ENCODE measurements around the gene FOXP1. TPM values are rescaled to one million over a fixed set of nuclear protein-coding genes. Genes with fewer than 3 reads are reported as not detected.
"Not testable (repeated sequence)": the region's sequence is repeated elsewhere in the genome, so short reads cannot be mapped to it uniquely, and the experiment has no call there.

FOXP1 gene
- total RNA-seq, 1 donor from 2014 or later, result 110 TPM

DNA sequence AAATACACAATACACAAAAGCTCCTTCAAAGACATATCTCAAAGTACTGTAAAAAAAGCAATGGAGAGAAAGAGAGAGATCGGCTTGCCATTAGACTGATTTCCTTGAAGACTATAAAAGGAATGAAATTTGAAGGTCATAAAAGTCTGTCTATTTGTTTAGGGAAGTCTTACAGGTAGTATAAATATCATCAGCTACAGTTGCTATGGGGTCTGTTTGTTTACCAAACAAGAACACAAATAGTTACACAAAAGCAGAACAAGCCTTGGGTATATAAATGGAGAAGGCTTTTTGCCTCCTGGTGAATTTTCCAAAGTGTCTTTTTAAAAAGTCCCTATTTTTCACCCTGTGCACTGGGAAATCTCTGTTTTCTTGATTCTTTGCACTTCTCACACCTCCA is 552.3 kb downstream of the FOXP1 start:
- H3K27ac Mint-ChIP-seq, result peak overlapping the region; percentile 45
- H3K36me3 Mint-ChIP-seq (ENCODE audit: low read depth), result peaks cover 66% of the 10 kb centered on the region
- H3K4me3 Mint-ChIP-seq, result no peak overlapping the region
- no peaks in the 10 kb centered on the region for H3K9me3 Mint-ChIP-seq
- H3K4me1 Mint-ChIP-seq, result peaks cover 39% of the 10 kb centered on the region
- H3K27me3 Mint-ChIP-seq, result no peaks in the 10 kb centered on the region
- DNase-seq, result no peak
- intact Hi-C loops (cut with micrococcal nuclease), result no loop called here

DNA sequence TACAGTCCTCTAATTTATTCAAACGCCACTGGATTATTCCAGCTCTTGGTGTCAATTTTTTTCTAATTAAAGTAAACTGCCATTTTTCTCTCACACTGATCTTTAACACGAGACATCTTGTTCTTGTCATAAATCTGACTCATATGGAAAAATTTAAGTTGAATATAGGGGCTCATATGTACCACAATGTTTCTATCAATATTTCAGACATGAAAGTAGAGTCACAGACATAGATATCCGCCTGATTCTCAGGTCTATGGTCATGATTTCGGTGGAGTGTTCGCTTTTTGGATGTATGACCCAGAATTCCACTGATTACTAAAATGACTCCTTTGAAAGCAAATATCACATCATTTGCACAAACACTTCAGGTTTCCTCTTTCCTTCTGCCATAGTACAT is 552.8 kb downstream of the FOXP1 start:
- Mint-ChIP-seq H3K4me3 (no peak overlapping the region), H3K9me3 (no peaks in the 10 kb centered on the region), H3K27ac (peak overlapping the region; percentile 45), H3K4me1 (peaks cover 40% of the 10 kb centered on the region), H3K36me3 (ENCODE audit: low read depth) (peaks cover 67% of the 10 kb centered on the region), H3K27me3 (no peaks in the 10 kb centered on the region)
- intact Hi-C loops (cut with micrococcal nuclease), result no loop called here
- DNase-seq, result no peak

DNA sequence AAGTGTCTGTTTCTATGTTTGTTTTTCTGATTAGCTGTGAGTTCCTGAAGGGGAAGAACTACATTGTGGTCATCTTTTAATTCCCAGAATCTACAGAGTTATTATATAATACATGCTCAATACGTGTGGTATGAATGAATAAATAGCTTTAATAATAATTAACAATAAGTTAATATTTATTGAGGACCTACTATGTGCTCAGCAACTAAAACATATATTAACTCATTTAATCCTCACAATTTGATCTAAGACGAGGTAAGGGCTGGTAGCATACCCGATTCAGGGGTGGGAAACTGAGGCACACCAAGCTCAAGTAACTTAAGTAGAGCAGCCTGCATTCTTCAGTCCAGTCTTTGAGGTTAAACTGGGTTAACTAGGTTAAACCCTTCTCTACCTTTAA is 553.8 kb downstream of the FOXP1 start:
- H3K9me3 Mint-ChIP-seq, result no peaks in the 10 kb centered on the region
- no peak for DNase-seq
- no peaks in the 10 kb centered on the region for H3K27me3 Mint-ChIP-seq
- intact Hi-C loops (cut with micrococcal nuclease), result no loop called here
- no peak overlapping the region for H3K27ac Mint-ChIP-seq
- peaks cover 44% of the 10 kb centered on the region for H3K4me1 Mint-ChIP-seq
- H3K4me3 Mint-ChIP-seq, result no peak overlapping the region
- H3K36me3 Mint-ChIP-seq (ENCODE audit: low read depth), result peaks cover 62% of the 10 kb centered on the region

DNA sequence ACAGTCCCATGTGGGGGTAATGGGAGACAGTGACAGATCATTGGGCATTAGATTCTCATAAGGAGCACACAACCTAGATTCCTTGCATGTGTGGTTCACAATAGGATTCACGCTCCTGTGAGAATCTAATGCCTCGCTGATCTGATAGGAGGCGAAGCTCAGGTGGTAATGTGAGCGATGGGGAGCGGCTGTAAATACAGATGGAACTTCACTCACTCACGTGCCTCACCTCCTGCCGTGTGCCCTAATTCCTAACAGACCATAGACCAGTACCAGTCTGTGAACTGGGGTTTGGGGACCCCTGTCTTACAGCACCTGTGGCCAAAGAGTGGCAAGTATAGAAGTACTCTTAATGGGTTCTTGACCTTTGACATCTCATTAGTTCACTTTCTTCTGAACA is 554.7 kb downstream of the FOXP1 start:
- intact Hi-C loops (cut with micrococcal nuclease), result no loop called here
- Mint-ChIP-seq H3K27me3 (no peaks in the 10 kb centered on the region), H3K4me1 (peaks cover 47% of the 10 kb centered on the region), H3K4me3 (no peak overlapping the region), H3K27ac (no peak overlapping the region), H3K36me3 (ENCODE audit: low read depth) (peaks cover 61% of the 10 kb centered on the region), H3K9me3 (no peaks in the 10 kb centered on the region)
- no peak for DNase-seq

DNA sequence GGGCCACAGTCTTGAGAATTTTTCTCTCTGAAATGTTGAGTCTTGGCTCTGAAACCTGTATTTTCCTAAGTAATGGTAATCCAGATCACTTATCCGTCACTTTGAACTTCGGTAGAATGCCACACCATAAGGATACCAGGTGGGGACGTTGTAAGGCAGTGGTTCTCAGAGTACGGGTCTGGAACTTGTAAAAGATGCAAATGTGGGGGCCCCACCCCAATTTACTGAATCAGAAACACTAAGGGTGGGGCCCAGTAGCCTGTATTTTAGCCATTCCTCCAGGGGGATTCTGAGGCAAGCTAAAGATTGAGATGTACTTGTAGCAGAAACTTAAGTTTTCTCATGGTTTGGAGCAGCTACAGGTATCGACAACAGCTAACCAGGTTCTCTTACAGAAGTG is 555.3 kb downstream of the FOXP1 start:
- Mint-ChIP-seq H3K9me3 (no peaks in the 10 kb centered on the region), H3K4me1 (peaks cover 45% of the 10 kb centered on the region), H3K36me3 (ENCODE audit: low read depth) (peaks cover 61% of the 10 kb centered on the region), H3K27me3 (no peaks in the 10 kb centered on the region), H3K4me3 (no peak overlapping the region), H3K27ac (no peak overlapping the region)
- intact Hi-C loops (cut with micrococcal nuclease), result no loop called here
- DNase-seq, result no peak

DNA sequence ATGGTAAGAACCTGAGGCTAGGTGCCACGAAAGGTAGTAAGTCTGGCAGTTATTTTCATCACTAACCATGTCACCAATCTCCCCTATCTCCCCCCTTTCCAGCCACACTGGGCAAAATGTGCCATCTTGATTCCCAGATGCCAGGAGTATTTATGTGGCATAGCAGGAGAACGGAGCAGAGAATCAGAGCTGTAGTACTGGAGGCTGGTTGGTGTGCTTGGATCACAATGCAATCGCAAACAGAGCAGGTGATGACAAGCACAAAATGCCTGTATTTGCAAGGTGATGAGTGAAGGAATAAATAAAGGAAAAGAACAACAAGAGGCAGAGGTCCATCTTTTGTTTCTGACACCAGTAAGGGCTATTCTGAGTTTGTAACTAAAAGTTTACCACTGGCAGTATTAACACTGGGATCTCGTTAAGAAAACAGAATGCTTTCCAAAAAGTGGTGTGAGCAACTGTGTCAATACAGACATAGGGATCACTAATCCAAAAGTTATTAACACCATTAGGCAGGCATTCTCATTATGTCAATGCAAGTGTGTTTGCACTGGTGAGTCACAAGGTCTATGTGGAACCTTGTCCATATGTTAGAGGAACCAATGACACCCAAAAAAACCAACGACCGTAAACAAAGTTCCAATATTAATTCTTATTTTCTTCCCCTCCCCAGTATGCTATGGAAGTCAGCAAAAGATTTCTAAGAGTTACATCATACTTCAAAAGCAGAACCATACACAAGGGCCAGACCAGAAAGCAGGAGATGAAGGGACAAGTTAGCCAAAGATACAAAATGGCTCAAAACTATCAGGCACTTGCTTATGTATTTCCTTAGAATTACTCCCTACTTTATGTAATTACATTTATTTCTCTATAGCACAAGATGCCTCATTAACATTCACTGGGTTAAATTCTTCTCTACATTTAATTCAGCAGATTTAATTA is 556.6 kb downstream of the FOXP1 start:
- H3K36me3 Mint-ChIP-seq (ENCODE audit: low read depth), result peaks cover 57% of the 10 kb centered on the region
- H3K4me3 Mint-ChIP-seq, result no peak overlapping the region
- intact Hi-C loops (cut with micrococcal nuclease), result loop anchor here (2.0 kb wide), 1 partner anchor 20 kb away; no protein-coding TSS in a partner anchor
- no peaks in the 10 kb centered on the region for H3K27me3 Mint-ChIP-seq
- peak overlapping the region; percentile 56 for H3K27ac Mint-ChIP-seq
- no peak for DNase-seq
- H3K9me3 Mint-ChIP-seq, result no peaks in the 10 kb centered on the region
- H3K4me1 Mint-ChIP-seq, result peaks cover 42% of the 10 kb centered on the region

DNA sequence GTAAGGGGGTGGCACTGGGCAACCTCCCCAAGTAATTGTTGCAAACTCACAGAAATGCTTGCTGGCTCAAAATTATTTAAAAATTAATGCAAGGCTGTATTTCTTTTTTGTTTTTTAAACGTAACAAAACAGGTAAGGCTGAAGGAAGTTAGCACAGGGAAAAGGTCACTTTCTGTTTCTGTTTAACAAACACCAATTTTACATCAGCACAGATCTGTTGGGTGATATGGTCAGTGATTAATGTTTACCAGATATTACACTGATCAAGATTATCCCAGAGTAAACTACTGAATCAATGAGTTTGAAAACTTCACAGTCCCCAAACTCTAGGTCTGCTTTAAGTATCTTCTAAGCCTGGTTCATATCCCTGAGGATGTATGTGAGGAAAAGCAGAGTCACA is 558.0 kb downstream of the FOXP1 start:
- peaks cover 51% of the 10 kb centered on the region for H3K36me3 Mint-ChIP-seq (ENCODE audit: low read depth)
- peak overlapping the region; percentile 16 for H3K27ac Mint-ChIP-seq
- H3K27me3 Mint-ChIP-seq, result no peaks in the 10 kb centered on the region
- intact Hi-C loops (cut with micrococcal nuclease), result no loop called here
- H3K4me3 Mint-ChIP-seq, result no peak overlapping the region
- H3K4me1 Mint-ChIP-seq, result peaks cover 37% of the 10 kb centered on the region
- no peaks in the 10 kb centered on the region for H3K9me3 Mint-ChIP-seq
- no peak for DNase-seq

DNA sequence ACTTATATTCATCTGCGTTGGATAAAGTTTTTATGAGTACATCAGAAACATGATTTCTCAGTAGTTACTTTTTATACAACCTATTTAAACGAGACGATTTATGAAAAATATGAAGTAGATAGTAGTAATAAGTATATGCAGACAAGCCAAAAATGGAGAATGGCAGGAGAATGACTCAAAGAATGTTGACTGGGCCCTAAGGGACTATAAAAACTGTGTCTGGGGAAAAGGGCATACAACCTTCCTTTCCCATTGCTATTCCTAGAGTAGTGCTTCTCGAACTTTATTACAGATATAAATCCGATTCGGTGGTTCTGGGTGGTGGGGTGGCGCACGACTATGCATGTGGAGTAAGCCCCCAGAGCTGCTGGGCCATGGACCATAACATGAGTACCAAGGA is 558.5 kb downstream of the FOXP1 start:
- H3K36me3 Mint-ChIP-seq (ENCODE audit: low read depth), result peaks cover 46% of the 10 kb centered on the region
- DNase-seq, result no peak
- H3K4me3 Mint-ChIP-seq, result no peak overlapping the region
- peaks cover 34% of the 10 kb centered on the region for H3K4me1 Mint-ChIP-seq
- intact Hi-C loops (cut with micrococcal nuclease), result no loop called here
- H3K9me3 Mint-ChIP-seq, result no peaks in the 10 kb centered on the region
- no peaks in the 10 kb centered on the region for H3K27me3 Mint-ChIP-seq
- no peak overlapping the region for H3K27ac Mint-ChIP-seq

DNA sequence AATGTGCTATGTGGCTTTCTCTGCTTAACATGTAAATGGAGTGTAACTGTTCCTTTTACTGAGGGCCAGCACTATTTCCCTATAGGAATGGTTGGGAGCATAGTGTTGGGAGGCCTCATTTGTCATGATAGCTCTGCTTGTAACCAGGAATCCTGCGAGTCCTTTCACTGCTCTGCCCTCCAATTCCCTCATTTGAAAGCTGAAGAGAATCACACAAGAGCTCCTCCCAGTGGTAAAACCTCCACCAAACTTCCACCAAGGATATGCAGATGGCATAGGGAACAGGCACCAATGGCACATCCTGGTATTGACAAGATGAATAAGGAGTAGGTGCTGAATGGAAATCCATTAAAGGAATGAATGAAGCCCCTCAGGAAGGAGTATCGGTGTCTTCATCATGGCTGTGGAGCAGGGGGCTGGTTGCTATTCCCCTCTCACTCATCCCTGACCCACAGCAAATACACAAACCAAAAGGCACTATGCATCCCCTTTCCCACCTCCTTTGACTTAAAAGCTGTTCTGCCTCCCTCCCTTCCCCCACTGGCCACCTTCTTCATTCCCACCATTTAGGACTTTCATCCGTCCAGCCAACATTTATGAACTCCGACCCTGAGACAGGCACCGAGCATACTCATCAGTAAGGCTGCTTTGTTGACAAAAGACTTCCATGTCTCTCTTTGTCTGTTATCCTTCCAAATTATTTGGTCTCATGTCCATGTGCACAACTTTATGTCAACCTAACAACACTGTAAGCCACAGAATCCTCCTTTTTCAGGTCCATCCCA is 560.8 kb downstream of the FOXP1 start:
- H3K27ac Mint-ChIP-seq, result no peak overlapping the region
- peaks cover 36% of the 10 kb centered on the region for H3K4me1 Mint-ChIP-seq
- H3K27me3 Mint-ChIP-seq, result no peaks in the 10 kb centered on the region
- no peak overlapping the region for H3K4me3 Mint-ChIP-seq
- no peaks in the 10 kb centered on the region for H3K9me3 Mint-ChIP-seq
- DNase-seq, result no peak
- intact Hi-C loops (cut with micrococcal nuclease), result no loop called here
- H3K36me3 Mint-ChIP-seq (ENCODE audit: low read depth), result peaks cover 47% of the 10 kb centered on the region

DNA sequence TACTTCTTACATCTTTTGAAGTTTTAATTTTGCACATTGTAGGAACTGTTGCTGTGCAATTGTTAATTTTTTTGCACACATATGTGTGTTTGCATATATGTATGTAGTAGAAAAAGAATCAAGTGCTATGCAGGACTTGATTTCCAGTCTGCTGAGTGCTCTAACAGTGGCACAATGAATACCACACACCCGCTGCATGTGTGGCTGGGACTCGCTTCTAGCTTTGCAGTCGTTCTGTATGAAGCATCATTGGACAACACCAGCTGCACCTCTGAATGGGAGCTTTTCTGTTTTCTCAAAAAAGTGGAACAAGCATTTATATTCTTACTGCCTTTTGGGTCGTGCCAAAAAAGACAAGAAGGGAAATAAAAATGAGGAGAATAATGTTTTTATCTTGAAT is 564.7 kb downstream of the FOXP1 start:
- peaks cover 23% of the 10 kb centered on the region for H3K4me1 Mint-ChIP-seq
- H3K27me3 Mint-ChIP-seq, result no peaks in the 10 kb centered on the region
- H3K4me3 Mint-ChIP-seq, result no peak overlapping the region
- peaks cover 52% of the 10 kb centered on the region for H3K36me3 Mint-ChIP-seq (ENCODE audit: low read depth)
- intact Hi-C loops (cut with micrococcal nuclease), result no loop called here
- DNase-seq, result no peak
- H3K9me3 Mint-ChIP-seq, result peaks cover 2% of the 10 kb centered on the region
- no peak overlapping the region for H3K27ac Mint-ChIP-seq

DNA sequence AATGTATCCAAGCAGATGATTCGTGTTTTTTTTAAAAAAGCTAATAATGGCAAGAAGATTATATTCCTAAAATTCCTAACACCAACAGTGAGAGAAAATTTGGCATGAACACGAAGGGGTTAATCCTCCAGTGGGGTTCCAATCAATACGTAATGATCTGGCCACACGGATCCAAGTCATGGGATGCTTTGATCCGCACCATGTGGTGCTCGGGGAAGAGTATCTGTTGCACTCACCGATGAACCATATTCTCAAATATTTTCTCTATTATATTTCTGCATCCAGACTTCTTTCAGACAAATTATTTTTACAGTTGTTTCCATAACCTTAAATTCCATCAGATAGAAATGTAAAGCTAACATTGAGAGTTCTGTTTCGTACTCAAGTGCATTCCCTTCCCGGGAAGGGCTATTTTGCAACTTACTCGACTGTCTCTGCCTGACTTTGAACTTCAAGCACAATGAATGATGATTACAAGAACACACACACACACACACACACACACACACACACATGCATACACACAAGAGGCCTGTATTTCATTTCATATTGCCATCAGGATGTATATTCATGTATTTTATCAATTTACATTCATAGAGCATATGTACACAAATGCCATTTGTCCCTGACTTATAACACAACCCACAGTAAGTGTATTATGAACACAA is 567.2 kb downstream of the FOXP1 start:
- DNase-seq, result no peak
- Mint-ChIP-seq H3K27me3 (no peaks in the 10 kb centered on the region), H3K4me1 (peaks cover 29% of the 10 kb centered on the region), H3K36me3 (ENCODE audit: low read depth) (peaks cover 51% of the 10 kb centered on the region), H3K4me3 (no peak overlapping the region), H3K9me3 (peaks cover 9% of the 10 kb centered on the region), H3K27ac (no peak overlapping the region)
- intact Hi-C loops (cut with micrococcal nuclease), result no loop called here

DNA sequence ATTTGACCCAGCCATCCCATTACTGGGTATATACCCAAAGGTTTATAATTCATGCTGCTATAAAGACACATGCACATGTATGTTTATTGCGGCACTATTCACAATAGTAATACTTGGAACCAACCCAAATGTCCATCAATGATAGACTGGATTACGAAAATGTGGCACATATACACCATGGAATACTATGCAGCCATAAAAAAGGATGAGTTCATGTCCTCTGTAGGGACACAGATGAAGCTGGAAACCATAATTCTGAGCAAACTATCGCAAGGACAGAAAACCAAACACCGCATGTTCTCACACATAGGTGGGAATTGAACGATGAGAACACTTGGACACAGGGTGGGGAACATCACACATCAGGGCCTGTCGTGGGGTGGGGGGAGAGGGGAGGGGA is 568.9 kb downstream of the FOXP1 start:
- not testable (repeated sequence) for H3K27me3 Mint-ChIP-seq, H3K27ac Mint-ChIP-seq, DNase-seq, H3K4me3 Mint-ChIP-seq, H3K9me3 Mint-ChIP-seq
- intact Hi-C loops (cut with micrococcal nuclease), result loop anchor here (5.0 kb wide), 2 partner anchors 428 to 478 kb away; no protein-coding TSS in a partner anchor
- H3K36me3 Mint-ChIP-seq (ENCODE audit: low read depth), result peaks cover 50% of the 10 kb centered on the region
- peaks cover 40% of the 10 kb centered on the region for H3K4me1 Mint-ChIP-seq

DNA sequence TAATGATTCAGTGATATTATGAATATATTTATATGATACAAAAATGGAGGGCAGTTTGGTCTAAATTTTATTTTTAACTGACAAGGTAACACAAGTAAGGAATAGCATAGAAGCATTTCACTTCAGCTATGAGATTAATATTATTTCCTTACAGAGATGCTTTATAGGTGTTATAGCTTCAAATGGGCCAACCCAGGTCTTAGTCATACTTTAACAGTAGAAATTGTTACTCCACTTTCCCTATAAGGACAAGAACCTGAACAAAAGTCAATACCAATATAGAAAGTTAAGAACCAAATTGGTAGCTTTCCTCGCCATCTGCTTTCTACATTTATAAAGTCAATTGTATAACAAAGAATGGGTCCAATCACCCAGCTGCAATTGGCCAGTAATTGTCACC is 570.6 kb downstream of the FOXP1 start:
- peak overlapping the region; percentile 29 for H3K27ac Mint-ChIP-seq
- DNase-seq, result no peak
- peaks cover 51% of the 10 kb centered on the region for H3K4me1 Mint-ChIP-seq
- intact Hi-C loops (cut with micrococcal nuclease), result loop anchor here (5.0 kb wide), 2 partner anchors 429 to 479 kb away; no protein-coding TSS in a partner anchor
- H3K9me3 Mint-ChIP-seq, result peaks cover 9% of the 10 kb centered on the region
- H3K27me3 Mint-ChIP-seq, result no peaks in the 10 kb centered on the region
- H3K36me3 Mint-ChIP-seq (ENCODE audit: low read depth), result peaks cover 49% of the 10 kb centered on the region
- H3K4me3 Mint-ChIP-seq, result no peak overlapping the region
